Measurements from ENCODE around the gene IMMP1L.

IMMP1L gene

GRCh38 chr11:31421820-31422219 is 87.6 kb downstream of the IMMP1L start:
- Histone ChIP-seq H3K4me3 (replicated peaks; ENCODE audit: low read depth, low read length) (no peak overlapping the region), H3K27me3 (replicated peaks; ENCODE audit: control insufficient read depth, insufficient read depth, low read length) (no peaks in the 10 kb centered on the region), H3K36me3 (ENCODE audit: control insufficient read depth, insufficient read depth, low read length) (no peaks in the 10 kb centered on the region)
- DNase-seq (ENCODE audit: extremely low read depth, insufficient read length): no peak
- TF ChIP-seq CTCF (IDR thresholded peaks at IDR 0.05; ENCODE audit: insufficient read depth, low read length, poor library complexity, severe bottlenecking): no peak

GRCh38 chr11:31419669-31420068 is 89.8 kb downstream of the IMMP1L start:
- H3K27me3 ChIP-seq (replicated peaks; ENCODE audit: control insufficient read depth, insufficient read depth, low read length): no peaks in the 10 kb centered on the region
- 0 out of 2 replicates have a peak, but pooled peaks cover 2% of the 10 kb centered on the region for H3K36me3 ChIP-seq (ENCODE audit: control insufficient read depth, insufficient read depth, low read length)
- no peak for TF ChIP-seq CTCF (IDR thresholded peaks at IDR 0.05; ENCODE audit: insufficient read depth, low read length, poor library complexity, severe bottlenecking)
- H3K4me3 ChIP-seq (replicated peaks; ENCODE audit: low read depth, low read length): no peak overlapping the region
- DNase-seq (ENCODE audit: extremely low read depth, insufficient read length): no peak

- H3K4me3 ChIP-seq (replicated peaks; ENCODE audit: low read depth, low read length): no peak overlapping the region
- no peak for DNase-seq (ENCODE audit: extremely low read depth, insufficient read length)
- TF ChIP-seq CTCF (IDR thresholded peaks at IDR 0.05; ENCODE audit: insufficient read depth, low read length, poor library complexity, severe bottlenecking): no peak
- H3K27me3 ChIP-seq (replicated peaks; ENCODE audit: control insufficient read depth, insufficient read depth, low read length): no peaks in the 10 kb centered on the region
- 0 out of 2 replicates have a peak, but pooled peaks cover 2% of the 10 kb centered on the region for H3K36me3 ChIP-seq (ENCODE audit: control insufficient read depth, insufficient read depth, low read length)
Measured at GRCh38 chr11:31419138-31419537, 90.3 kb downstream of the IMMP1L start.

- no peak for DNase-seq (ENCODE audit: extremely low read depth, insufficient read length)
- no peak overlapping the region for H3K4me3 ChIP-seq (replicated peaks; ENCODE audit: low read depth, low read length)
- 0 out of 2 replicates have a peak, but pooled peaks cover 2% of the 10 kb centered on the region for H3K36me3 ChIP-seq (ENCODE audit: control insufficient read depth, insufficient read depth, low read length)
- no peak for TF ChIP-seq CTCF (IDR thresholded peaks at IDR 0.05; ENCODE audit: insufficient read depth, low read length, poor library complexity, severe bottlenecking)
- no peaks in the 10 kb centered on the region for H3K27me3 ChIP-seq (replicated peaks; ENCODE audit: control insufficient read depth, insufficient read depth, low read length)
Measured at GRCh38 chr11:31417816-31418215, 91.6 kb downstream of the IMMP1L start.

GRCh38 chr11:31417357-31417756 is 92.1 kb downstream of the IMMP1L start:
- H3K4me3 ChIP-seq (replicated peaks; ENCODE audit: low read depth, low read length): no peak overlapping the region
- no peak for DNase-seq (ENCODE audit: extremely low read depth, insufficient read length)
- no peaks in the 10 kb centered on the region for H3K27me3 ChIP-seq (replicated peaks; ENCODE audit: control insufficient read depth, insufficient read depth, low read length)
- H3K36me3 ChIP-seq (ENCODE audit: control insufficient read depth, insufficient read depth, low read length): 0 out of 2 replicates have a peak, but pooled peaks cover 2% of the 10 kb centered on the region
- TF ChIP-seq CTCF (IDR thresholded peaks at IDR 0.05; ENCODE audit: insufficient read depth, low read length, poor library complexity, severe bottlenecking): no peak

GRCh38 chr11:31415435-31415834 is 94.0 kb downstream of the IMMP1L start:
- H3K4me3 ChIP-seq (replicated peaks; ENCODE audit: low read depth, low read length): no peak overlapping the region
- H3K36me3 ChIP-seq (ENCODE audit: control insufficient read depth, insufficient read depth, low read length): 0 out of 2 replicates have a peak, but pooled peaks cover 2% of the 10 kb centered on the region
- no peak for TF ChIP-seq CTCF (IDR thresholded peaks at IDR 0.05; ENCODE audit: insufficient read depth, low read length, poor library complexity, severe bottlenecking)
- DNase-seq (ENCODE audit: extremely low read depth, insufficient read length): no peak
- H3K27me3 ChIP-seq (replicated peaks; ENCODE audit: control insufficient read depth, insufficient read depth, low read length): no peaks in the 10 kb centered on the region

Measured in GM06990 (cell line).